Trophoblast cell (in vitro differentiated cells and primary cell): ENCODE results near the gene KIAA0408.

Source experiments
- DNase-seq, 2 donors: peaks; one replicate each; pipeline ENCODE4 v3.0.0-alpha.2; 2016
- H2AFZ ChIP-seq: 2 replicates; pipeline ENCODE4 v1.6.1; 2013; ENCODE audit warnings: low read length, moderate library complexity, mild to moderate bottlenecking; ENCODE audit not compliant: insufficient read depth, poor library complexity
- H2AK5ac ChIP-seq: 2 replicates; pipeline ENCODE4 v1.6.1; 2013; ENCODE audit warnings: mild to moderate bottlenecking, low read length
- H2BK120ac ChIP-seq: 2 replicates; pipeline ENCODE4 v1.6.1; 2013; ENCODE audit warnings: low read length, mild to moderate bottlenecking, moderate library complexity; ENCODE audit not compliant: insufficient read depth, poor library complexity
- H2BK12ac ChIP-seq: 2 replicates; pipeline ENCODE4 v1.6.1; 2013; ENCODE audit warnings: mild to moderate bottlenecking, low read length, moderate library complexity
- H2BK5ac ChIP-seq: 2 replicates; pipeline ENCODE4 v1.6.1; 2013; ENCODE audit warnings: low read length, low read depth, moderate library complexity, mild to moderate bottlenecking; ENCODE audit not compliant: poor library complexity
- H3K14ac ChIP-seq: 2 replicates; pipeline ENCODE4 v1.6.1; 2013; ENCODE audit warnings: mild to moderate bottlenecking, low read length
- H3K18ac ChIP-seq: 2 replicates; pipeline ENCODE4 v1.6.1; 2013; ENCODE audit warnings: mild to moderate bottlenecking, low read length
- H3K23ac ChIP-seq: 2 replicates; pipeline ENCODE4 v1.6.1; 2013; ENCODE audit warnings: low read length
- H3K27ac ChIP-seq: 2 replicates; pipeline ENCODE4 v1.5.1; 2013; ENCODE audit warnings: low read depth, mild to moderate bottlenecking, inconsistent platforms, low read length, moderate library complexity
- H3K27me3 ChIP-seq: 2 replicates; pipeline ENCODE4 v1.6.1; 2013; ENCODE audit warnings: inconsistent platforms, mild to moderate bottlenecking, low read length, moderate library complexity; ENCODE audit not compliant: insufficient read depth
- H3K36me3 ChIP-seq, 2 experiments: 1 replicate in 1 of 2; 2 replicates in 1 of 2; pipeline ENCODE4 v1.6.1; 2013; ENCODE audit warnings: low read length in 2 of 2, mild to moderate bottlenecking in 2 of 2, moderate library complexity in 1 of 2; ENCODE audit not compliant: insufficient read depth in 2 of 2, control insufficient read depth in 1 of 2
- H3K4ac ChIP-seq: 2 replicates; pipeline ENCODE4 v1.6.1; 2013; ENCODE audit warnings: low read depth, mild to moderate bottlenecking, low read length, moderate library complexity
- H3K4me1 ChIP-seq, 2 experiments: 1 replicate in 1 of 2; 2 replicates in 1 of 2; pipeline ENCODE4 v1.6.1; 2013; ENCODE audit warnings: low read length in 2 of 2, mild to moderate bottlenecking in 2 of 2, moderate library complexity in 1 of 2; ENCODE audit not compliant: insufficient read depth in 2 of 2, control insufficient read depth in 1 of 2
- H3K4me2 ChIP-seq: 2 replicates; pipeline ENCODE4 v1.6.1; 2013; ENCODE audit warnings: inconsistent platforms, mild to moderate bottlenecking, low read length, moderate library complexity
- H3K4me3 ChIP-seq: 2 replicates; pipeline ENCODE4 v1.5.1; 2013; ENCODE audit warnings: mild to moderate bottlenecking, low read depth, low read length, inconsistent platforms
- H3K79me1 ChIP-seq: one replicate; pipeline ENCODE4 v1.6.1; 2013; ENCODE audit warnings: low read length
- H3K79me2 ChIP-seq: 2 replicates; pipeline ENCODE4 v1.6.1; 2013; ENCODE audit warnings: low read length, mild to moderate bottlenecking; ENCODE audit not compliant: control insufficient read depth, insufficient read depth, poor library complexity
- H3K9ac ChIP-seq: 2 replicates; pipeline ENCODE4 v1.6.1; 2013; ENCODE audit warnings: mild to moderate bottlenecking, low read length
- H3K9me3 ChIP-seq: 2 replicates; pipeline ENCODE4 v1.6.1; 2013; ENCODE audit warnings: low read depth, mild to moderate bottlenecking, control low read depth, inconsistent platforms, low read length; ENCODE audit not compliant: insufficient read depth
- H4K12ac ChIP-seq: 2 replicates; pipeline ENCODE4 v1.6.1; 2013; ENCODE audit warnings: low read depth, mild to moderate bottlenecking, low read length, moderate library complexity
- H4K8ac ChIP-seq: 2 replicates; pipeline ENCODE4 v1.6.1; 2013; ENCODE audit warnings: low read depth, mild to moderate bottlenecking, low read length, moderate library complexity
- H4K91ac ChIP-seq: one replicate; pipeline ENCODE4 v1.6.1; 2013; ENCODE audit warnings: low read depth, mild to moderate bottlenecking, low read length, moderate library complexity
- WGBS: extraction: QIAGEN DNeasy Blood & Tissue Kit; methylation state at CpG from one replicate; pipeline ENCODE4 v1.1.7; 2013; ENCODE audit warnings: missing lambda C conversion rate; ENCODE audit not compliant: insufficient read length, insufficient coverage; ENCODE audit errors: extremely low coverage; 5-methylcytosine and 5-hydroxymethylcytosine counted together

The KIAA0408 gene

DNA sequence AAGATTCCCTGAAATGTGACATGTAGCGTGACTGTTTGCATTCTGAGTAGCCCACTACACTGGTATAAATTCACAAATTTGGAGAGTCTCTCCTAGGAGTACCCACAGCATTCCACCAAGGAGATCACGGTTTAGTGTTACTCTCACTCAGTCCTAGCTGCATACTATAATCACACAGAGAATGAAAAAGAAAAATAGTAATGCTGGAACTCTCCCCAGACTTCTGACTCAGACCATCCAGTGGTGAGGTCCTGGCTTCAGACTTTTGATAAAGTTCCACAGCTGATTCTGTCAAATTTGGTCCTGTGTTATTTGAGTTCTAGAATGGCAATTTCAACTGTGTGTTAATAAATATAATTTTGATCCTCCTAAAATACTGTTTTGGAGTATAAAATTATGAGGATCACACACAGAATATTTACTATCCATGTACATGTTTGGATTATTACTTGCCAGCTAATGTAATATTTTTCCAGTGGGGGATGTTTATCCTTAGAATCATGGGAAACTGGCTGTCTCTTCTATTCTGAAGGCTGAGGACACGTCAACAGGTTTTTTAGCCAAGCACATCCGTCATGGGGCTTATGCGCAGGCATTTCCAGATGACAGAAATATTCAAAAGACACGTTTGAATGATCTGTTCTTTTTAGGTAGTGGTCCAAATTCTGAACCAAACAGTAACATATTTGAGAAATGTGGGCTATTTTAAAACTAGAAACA is 5.1 kb upstream of the KIAA0408 start:
- Histone ChIP-seq H2AK5ac (no peak overlapping the region), H3K14ac (no peak overlapping the region), H3K79me2 (no peaks in the 10 kb centered on the region), H2BK120ac (no peak overlapping the region), H2BK5ac (no peak overlapping the region), H3K9ac (no peak overlapping the region), H3K27ac (no peak overlapping the region), H3K9me3 (no peaks in the 10 kb centered on the region), H4K8ac (no peak overlapping the region), H3K4me3 (no peak overlapping the region), H2BK12ac (no peak overlapping the region), H3K36me3 (no peaks in the 10 kb centered on the region), H3K4me2 (no peak overlapping the region), H3K4me1 (no peaks in the 10 kb centered on the region), H3K27me3 (no peaks in the 10 kb centered on the region), H3K79me1 (no peaks in the 10 kb centered on the region), H3K23ac (no peak overlapping the region), H2AFZ (no peak overlapping the region), H3K4ac (no peak overlapping the region), H4K91ac (no peak overlapping the region), H4K12ac (no peak overlapping the region), H3K18ac (no peak overlapping the region)
- WGBS: no CpG with 5 or more reads among the region's 6 CpGs
- no peak for DNase-seq

DNA sequence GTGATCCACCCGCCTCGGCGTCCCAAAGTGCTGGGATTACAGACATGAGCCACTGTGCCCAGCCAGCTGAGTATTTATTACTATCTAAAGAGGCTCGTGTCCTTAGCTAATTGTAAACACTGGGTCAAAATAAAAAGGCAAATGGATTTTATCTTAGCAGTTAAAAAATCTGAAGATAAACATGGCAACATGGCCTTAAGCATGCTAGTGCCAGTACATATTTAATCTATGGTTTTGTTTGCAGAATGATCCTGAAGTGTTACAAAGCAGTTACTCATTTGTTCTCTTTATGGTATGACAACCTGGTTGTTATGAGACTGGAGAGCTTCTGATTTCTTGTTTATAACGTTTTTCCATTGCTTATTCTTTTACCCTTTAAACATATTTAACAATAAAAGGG is 3.9 kb upstream of the KIAA0408 start:
- H3K23ac ChIP-seq: no peak overlapping the region
- H3K4me3 ChIP-seq: no peak overlapping the region
- H2BK120ac ChIP-seq: no peak overlapping the region
- no peak overlapping the region for H2AFZ ChIP-seq
- no peaks in the 10 kb centered on the region for H3K27me3 ChIP-seq
- no peak overlapping the region for H3K4me2 ChIP-seq
- no peaks in the 10 kb centered on the region for H3K9me3 ChIP-seq
- no peak overlapping the region for H3K14ac ChIP-seq
- no peak overlapping the region for H3K4ac ChIP-seq
- no peak overlapping the region for H4K12ac ChIP-seq
- H2BK5ac ChIP-seq: no peak overlapping the region
- no peak overlapping the region for H2AK5ac ChIP-seq
- H3K9ac ChIP-seq: no peak overlapping the region
- H3K18ac ChIP-seq: no peak overlapping the region
- H3K4me1 ChIP-seq: no peaks in the 10 kb centered on the region
- H3K79me1 ChIP-seq: no peaks in the 10 kb centered on the region
- no peak overlapping the region for H3K27ac ChIP-seq
- H4K8ac ChIP-seq: no peak overlapping the region
- H2BK12ac ChIP-seq: no peak overlapping the region
- no peaks in the 10 kb centered on the region for H3K36me3 ChIP-seq
- WGBS: no CpG with 5 or more reads among the region's 5 CpGs
- no peak overlapping the region for H4K91ac ChIP-seq
- DNase-seq: no peak
- H3K79me2 ChIP-seq: no peaks in the 10 kb centered on the region

DNA sequence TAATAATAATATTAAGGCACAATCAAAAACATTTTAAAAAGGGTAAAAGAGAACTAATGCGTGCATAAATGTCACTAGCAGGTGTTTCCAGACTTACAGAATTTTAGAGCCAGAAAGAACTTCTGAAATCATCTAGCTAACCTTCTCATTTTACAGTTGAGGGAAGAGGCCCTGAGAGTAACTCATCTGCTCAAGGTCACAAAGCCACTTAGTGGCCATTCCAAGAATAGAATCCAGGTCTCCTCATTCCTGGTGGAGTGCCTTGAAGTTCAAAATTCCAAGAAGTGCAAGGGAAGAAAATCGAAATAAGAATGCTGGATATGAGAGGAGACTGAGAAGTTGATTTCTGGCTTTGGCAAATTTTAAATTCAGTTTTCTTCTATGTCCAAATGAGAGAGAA is 3.2 kb upstream of the KIAA0408 start:
- no peak overlapping the region for H3K14ac ChIP-seq
- H3K4me1 ChIP-seq: no peaks in the 10 kb centered on the region
- H3K27ac ChIP-seq: no peak overlapping the region
- H3K36me3 ChIP-seq: no peaks in the 10 kb centered on the region
- no peaks in the 10 kb centered on the region for H3K27me3 ChIP-seq
- no peak overlapping the region for H3K9ac ChIP-seq
- no peaks in the 10 kb centered on the region for H3K9me3 ChIP-seq
- no peak overlapping the region for H3K4ac ChIP-seq
- H2BK120ac ChIP-seq: no peak overlapping the region
- no peak for DNase-seq
- no peak overlapping the region for H3K4me3 ChIP-seq
- no peak overlapping the region for H2AK5ac ChIP-seq
- no peak overlapping the region for H4K12ac ChIP-seq
- no peak overlapping the region for H2BK5ac ChIP-seq
- no peak overlapping the region for H2AFZ ChIP-seq
- no peak overlapping the region for H3K18ac ChIP-seq
- H4K8ac ChIP-seq: no peak overlapping the region
- no peak overlapping the region for H4K91ac ChIP-seq
- no peaks in the 10 kb centered on the region for H3K79me2 ChIP-seq
- WGBS: no CpG with 5 or more reads among the region's 2 CpGs
- H3K23ac ChIP-seq: no peak overlapping the region
- H3K4me2 ChIP-seq: no peak overlapping the region
- no peak overlapping the region for H2BK12ac ChIP-seq
- H3K79me1 ChIP-seq: no peaks in the 10 kb centered on the region

DNA sequence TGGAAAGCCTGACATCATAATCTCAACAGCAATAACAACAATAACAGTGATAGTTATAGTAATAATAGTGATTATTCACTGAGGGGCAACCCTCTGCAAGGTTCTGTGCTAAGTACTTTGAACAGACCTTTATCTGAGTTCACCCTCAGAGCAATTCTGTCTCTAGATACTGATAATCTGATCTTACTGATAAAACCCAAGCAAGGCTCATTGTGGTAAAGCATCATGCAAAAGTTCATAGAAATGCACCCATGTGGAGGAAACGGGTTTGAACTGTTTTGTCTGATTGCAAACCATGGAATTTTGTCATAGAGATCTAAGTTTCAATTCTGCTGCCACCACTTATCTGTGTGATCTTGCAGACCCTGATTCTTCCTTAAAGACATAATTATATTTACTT is 1.3 kb upstream of the KIAA0408 start:
- H3K79me1 ChIP-seq: no peaks in the 10 kb centered on the region
- H3K36me3 ChIP-seq: no peaks in the 10 kb centered on the region
- no peak overlapping the region for H4K12ac ChIP-seq
- H3K79me2 ChIP-seq: no peaks in the 10 kb centered on the region
- no peak overlapping the region for H4K8ac ChIP-seq
- no peaks in the 10 kb centered on the region for H3K27me3 ChIP-seq
- no peak overlapping the region for H2AK5ac ChIP-seq
- H4K91ac ChIP-seq: no peak overlapping the region
- no peak overlapping the region for H3K27ac ChIP-seq
- no peaks in the 10 kb centered on the region for H3K9me3 ChIP-seq
- H2BK5ac ChIP-seq: no peak overlapping the region
- H3K23ac ChIP-seq: no peak overlapping the region
- H3K4me1 ChIP-seq: no peaks in the 10 kb centered on the region
- H2BK120ac ChIP-seq: no peak overlapping the region
- H3K4ac ChIP-seq: no peak overlapping the region
- H2AFZ ChIP-seq: no peak overlapping the region
- H3K4me2 ChIP-seq: no peak overlapping the region
- no peak overlapping the region for H3K18ac ChIP-seq
- H2BK12ac ChIP-seq: no peak overlapping the region
- DNase-seq: no peak
- H3K4me3 ChIP-seq: no peak overlapping the region
- WGBS: no CpG with 5 or more reads among the region's 1 CpG
- H3K9ac ChIP-seq: no peak overlapping the region
- H3K14ac ChIP-seq: no peak overlapping the region
